ENCODE measurements around the gene POC5. TPM values are rescaled to one million over a fixed set of nuclear protein-coding genes. Genes with fewer than 3 reads are reported as not detected.

POC5 gene
- total and polyA plus RNA-seq, 4 experiments from 2014 or later = 14.1 to 20.0 (median 14.9) TPM

- H3K4me1 ChIP-seq (ENCODE audit: insufficient read depth, low read length) = peaks cover 13% of the 10 kb centered on the region
- no peaks in the 10 kb centered on the region for H3K9me3 ChIP-seq (ENCODE audit: control insufficient read depth in 1 of 2, low read length in 2 of 2)
- POLR2A ChIA-PET (ENCODE audit: partially characterized antibody) = no interaction called here
- H3K27me3 ChIP-seq (ENCODE audit: insufficient read depth, low read length) = no peaks in the 10 kb centered on the region
- CTCF ChIA-PET (ENCODE audit: partially characterized antibody) = no interaction called here
- no peaks in the 10 kb centered on the region for H3K27me3 Mint-ChIP-seq
- H3K4me3 Mint-ChIP-seq = no peak overlapping the region
- no peak overlapping the region for H3K27ac ChIP-seq (ENCODE audit: low read depth, low read length)
- H3K9me3 Mint-ChIP-seq = no peaks in the 10 kb centered on the region
- H3K4me1 Mint-ChIP-seq = peaks cover 12 to 19% (median 16%) of the 10 kb centered on the region in 4 donors
- no peak overlapping the region for H3K27ac Mint-ChIP-seq
- intact Hi-C loops (cut with micrococcal nuclease) = no loop called here
- H3K36me3 ChIP-seq (ENCODE audit: insufficient read depth, low read length) = peaks cover 5% of the 10 kb centered on the region
- no peak overlapping the region for H3K4me3 ChIP-seq (ENCODE audit: low read length in 2 of 2)
- DNase-seq = no peak
- peaks cover 13 to 28% of the 10 kb centered on the region in 2 donors for H3K36me3 Mint-ChIP-seq
These were observed 46.7 kb downstream of the POC5 start for GRCh38 chr5:75670577-75670976.

GRCh38 chr5:75668977-75669689 is 48.1 kb downstream of the POC5 start:
- Mint-ChIP-seq H3K4me3 (peak overlapping the region; percentile 82 to 93 (median 86)), H3K9me3 (no peaks in the 10 kb centered on the region), H3K27me3 (no peaks in the 10 kb centered on the region), H3K36me3 (peaks cover 13 to 18% of the 10 kb centered on the region in 2 donors), H3K4me1 (peaks cover 12 to 19% (median 16%) of the 10 kb centered on the region in 4 donors), H3K27ac (peak overlapping the region; percentile 4 to 94 (median 77))
- DNase-seq = peak in 2 of 5 donors; percentile 14 to 20
- intact Hi-C loops (cut with micrococcal nuclease) = no loop called here
- POLR2A ChIA-PET (ENCODE audit: partially characterized antibody) = interaction anchor here (1.1 to 1.3 kb wide), 2 partner anchors 9 to 48 kb away, joined by 5 to 8 read pairs; partner anchors contain the start of gene POC5
- CTCF ChIA-PET (ENCODE audit: partially characterized antibody) = interaction anchor here (1.0 to 1.8 kb wide), 4 partner anchors 9 to 14 kb away, joined by 3 to 7 read pairs (median 4); no protein-coding TSS in a partner anchor
- Histone ChIP-seq H3K9me3 (ENCODE audit: control insufficient read depth in 1 of 2, low read length in 2 of 2) (no peaks in the 10 kb centered on the region), H3K27ac (ENCODE audit: low read depth, low read length) (peak overlapping the region; percentile 8), H3K27me3 (ENCODE audit: insufficient read depth, low read length) (no peaks in the 10 kb centered on the region), H3K36me3 (ENCODE audit: insufficient read depth, low read length) (peaks cover 5% of the 10 kb centered on the region), H3K4me1 (ENCODE audit: insufficient read depth, low read length) (peaks cover 13% of the 10 kb centered on the region), H3K4me3 (ENCODE audit: low read length in 2 of 2) (peak overlapping the region; percentile 42 to 49)

- H3K36me3 ChIP-seq (ENCODE audit: insufficient read depth, low read length) = peaks cover 5% of the 10 kb centered on the region
- no peaks in the 10 kb centered on the region for H3K27me3 ChIP-seq (ENCODE audit: insufficient read depth, low read length)
- Mint-ChIP-seq H3K27ac (peak overlapping the region in 3 of 7 donors; percentile 41 to 94 (median 84)), H3K4me3 (peak overlapping the region in 7 of 8 donors; percentile 82 to 93 (median 88)), H3K36me3 (peaks cover 12 to 16% of the 10 kb centered on the region in 2 donors), H3K27me3 (no peaks in the 10 kb centered on the region), H3K9me3 (no peaks in the 10 kb centered on the region), H3K4me1 (peaks cover 12 to 19% (median 16%) of the 10 kb centered on the region in 4 donors)
- peak overlapping the region in 1 of 2 donors; percentile 42 for H3K4me3 ChIP-seq (ENCODE audit: low read length in 2 of 2)
- H3K9me3 ChIP-seq (ENCODE audit: control insufficient read depth in 1 of 2, low read length in 2 of 2) = no peaks in the 10 kb centered on the region
- POLR2A ChIA-PET (ENCODE audit: partially characterized antibody) = interaction anchor here (1.1 to 1.3 kb wide), 2 partner anchors 10 to 49 kb away, joined by 5 to 8 read pairs; partner anchors contain the start of gene POC5
- no peak for DNase-seq
- intact Hi-C loops (cut with micrococcal nuclease) = no loop called here
- H3K27ac ChIP-seq (ENCODE audit: low read depth, low read length) = no peak overlapping the region
- peaks cover 13% of the 10 kb centered on the region for H3K4me1 ChIP-seq (ENCODE audit: insufficient read depth, low read length)
- CTCF ChIA-PET (ENCODE audit: partially characterized antibody) = interaction anchor here (1.3 to 1.8 kb wide), 2 partner anchors 11 to 14 kb away, joined by 4 to 7 read pairs; no protein-coding TSS in a partner anchor
These were observed 48.8 kb downstream of the POC5 start for GRCh38 chr5:75668445-75668844.

- Histone ChIP-seq H3K36me3 (ENCODE audit: insufficient read depth, low read length) (no peaks in the 10 kb centered on the region), H3K9me3 (ENCODE audit: control insufficient read depth in 1 of 2, low read length in 2 of 2) (no peaks in the 10 kb centered on the region), H3K4me1 (ENCODE audit: insufficient read depth, low read length) (peaks cover 13% of the 10 kb centered on the region), H3K4me3 (ENCODE audit: low read length in 2 of 2) (no peak overlapping the region), H3K27ac (ENCODE audit: low read depth, low read length) (no peak overlapping the region), H3K27me3 (ENCODE audit: insufficient read depth, low read length) (no peaks in the 10 kb centered on the region)
- Mint-ChIP-seq H3K4me3 (no peak overlapping the region), H3K27ac (no peak overlapping the region), H3K4me1 (peaks cover 12 to 19% (median 16%) of the 10 kb centered on the region in 4 donors), H3K27me3 (no peaks in the 10 kb centered on the region), H3K9me3 (no peaks in the 10 kb centered on the region), H3K36me3 (peaks cover 5 to 8% of the 10 kb centered on the region in 2 donors)
- intact Hi-C loops (cut with micrococcal nuclease) = no loop called here
- ChIA-PET POLR2A (ENCODE audit: partially characterized antibody) (no interaction called here), CTCF (ENCODE audit: partially characterized antibody) (interaction anchor here (1.6 kb wide), 1 partner anchor 14 kb away, joined by 4 read pairs; no protein-coding TSS in a partner anchor)
- DNase-seq = no peak
These were observed 49.7 kb downstream of the POC5 start for GRCh38 chr5:75667586-75667985.

GRCh38 chr5:75666801-75667200 is 50.4 kb downstream of the POC5 start:
- H3K36me3 ChIP-seq (ENCODE audit: insufficient read depth, low read length) = no peaks in the 10 kb centered on the region
- DNase-seq = no peak
- peaks cover 12 to 19% (median 16%) of the 10 kb centered on the region in 4 donors for H3K4me1 Mint-ChIP-seq
- CTCF ChIA-PET (ENCODE audit: partially characterized antibody) = interaction anchor here (1.6 kb wide), 1 partner anchor 14 kb away, joined by 4 read pairs; no protein-coding TSS in a partner anchor
- peak overlapping the region in 1 of 8 donors; percentile 7 for H3K4me3 Mint-ChIP-seq
- H3K4me3 ChIP-seq (ENCODE audit: low read length in 2 of 2) = no peak overlapping the region
- H3K9me3 Mint-ChIP-seq = no peaks in the 10 kb centered on the region
- peaks cover 13% of the 10 kb centered on the region for H3K4me1 ChIP-seq (ENCODE audit: insufficient read depth, low read length)
- H3K27me3 ChIP-seq (ENCODE audit: insufficient read depth, low read length) = no peaks in the 10 kb centered on the region
- intact Hi-C loops (cut with micrococcal nuclease) = no loop called here
- peaks cover 0 to 2% of the 10 kb centered on the region in 2 donors for H3K36me3 Mint-ChIP-seq
- POLR2A ChIA-PET (ENCODE audit: partially characterized antibody) = no interaction called here
- no peak overlapping the region for H3K27ac ChIP-seq (ENCODE audit: low read depth, low read length)
- H3K9me3 ChIP-seq (ENCODE audit: control insufficient read depth in 1 of 2, low read length in 2 of 2) = no peaks in the 10 kb centered on the region
- no peaks in the 10 kb centered on the region for H3K27me3 Mint-ChIP-seq
- no peak overlapping the region for H3K27ac Mint-ChIP-seq

GRCh38 chr5:75664979-75665378 is 52.3 kb downstream of the POC5 start:
- Histone ChIP-seq H3K4me3 (ENCODE audit: low read length in 2 of 2) (no peak overlapping the region), H3K27ac (ENCODE audit: low read depth, low read length) (no peak overlapping the region), H3K9me3 (ENCODE audit: control insufficient read depth in 1 of 2, low read length in 2 of 2) (no peaks in the 10 kb centered on the region), H3K36me3 (ENCODE audit: insufficient read depth, low read length) (no peaks in the 10 kb centered on the region), H3K27me3 (ENCODE audit: insufficient read depth, low read length) (no peaks in the 10 kb centered on the region), H3K4me1 (ENCODE audit: insufficient read depth, low read length) (peaks cover 13% of the 10 kb centered on the region)
- intact Hi-C loops (cut with micrococcal nuclease) = no loop called here
- no peak overlapping the region for H3K4me3 Mint-ChIP-seq
- H3K36me3 Mint-ChIP-seq = no peaks in the 10 kb centered on the region
- DNase-seq = no peak
- no peaks in the 10 kb centered on the region for H3K27me3 Mint-ChIP-seq
- CTCF ChIA-PET (ENCODE audit: partially characterized antibody) = no interaction called here
- no peaks in the 10 kb centered on the region for H3K9me3 Mint-ChIP-seq
- H3K27ac Mint-ChIP-seq = no peak overlapping the region
- POLR2A ChIA-PET (ENCODE audit: partially characterized antibody) = no interaction called here
- H3K4me1 Mint-ChIP-seq = peaks cover 12 to 17% (median 16%) of the 10 kb centered on the region in 4 donors

GRCh38 chr5:75663579-75664284 is 53.5 kb downstream of the POC5 start:
- H3K4me3 ChIP-seq (ENCODE audit: low read length in 2 of 2) = no peak overlapping the region
- DNase-seq = no peak
- no peaks in the 10 kb centered on the region for H3K27me3 Mint-ChIP-seq
- peaks cover 4% of the 10 kb centered on the region for H3K4me1 ChIP-seq (ENCODE audit: insufficient read depth, low read length)
- no peaks in the 10 kb centered on the region for H3K9me3 Mint-ChIP-seq
- H3K27me3 ChIP-seq (ENCODE audit: insufficient read depth, low read length) = no peaks in the 10 kb centered on the region
- H3K27ac Mint-ChIP-seq = no peak overlapping the region
- CTCF ChIA-PET (ENCODE audit: partially characterized antibody) = no interaction called here
- no peak overlapping the region for H3K27ac ChIP-seq (ENCODE audit: low read depth, low read length)
- no peaks in the 10 kb centered on the region for H3K36me3 Mint-ChIP-seq
- POLR2A ChIA-PET (ENCODE audit: partially characterized antibody) = no interaction called here
- no peak overlapping the region for H3K4me3 Mint-ChIP-seq
- no peaks in the 10 kb centered on the region for H3K9me3 ChIP-seq (ENCODE audit: control insufficient read depth in 1 of 2, low read length in 2 of 2)
- H3K36me3 ChIP-seq (ENCODE audit: insufficient read depth, low read length) = no peaks in the 10 kb centered on the region
- H3K4me1 Mint-ChIP-seq = peaks cover 2 to 5% (median 4%) of the 10 kb centered on the region in 4 donors
- intact Hi-C loops (cut with micrococcal nuclease) = no loop called here

All from CD4-positive, alpha-beta memory T cell (primary cell).